Endothelial cell of umbilical vein (primary cell): ENCODE results near the gene EFCAB10. TPM values are rescaled to one million over a fixed set of nuclear protein-coding genes. Genes with fewer than 3 reads are reported as not detected.

Source experiments
- BruUV-seq: library from RNA; stranded (reverse); fragments of 400-500 nt; replicated peaks from 2 replicates; lab custom pipeline; 2021; lab: Mats Ljungman, UMichigan
- CTCF ChIA-PET: fragments of 300-600, 350-600 bp; sonication (Branson Sonifier 250); formaldehyde crosslinking; loops from one replicate; lab custom pipeline; 2021; ENCODE audit warnings: antibody characterized with exemption, inconsistent platforms; lab: Charles Lee
- POLR2A ChIA-PET: fragments of 300-600, 350-600 bp; sonication (Branson Sonifier 250); formaldehyde crosslinking; loops from one replicate; lab custom pipeline; 2021; ENCODE audit warnings: antibody characterized with exemption, inconsistent platforms; lab: Charles Lee
- DNase-seq: peaks from one replicate; pipeline ENCODE4 v3.0.0-alpha.2; 2011; ENCODE audit warnings: low read depth, low spot score
- FAIRE-seq: peaks from 2 replicates; lab custom pipeline; 2011; peaks lifted over from hg19 to GRCh38; lab: Jason Lieb, UNC
- H2AFZ ChIP-seq: 2 replicates; pipeline ENCODE4 v1.6.0; 2012; ENCODE audit warnings: low read depth, low read length, control low read depth, inconsistent platforms
- H3K27ac ChIP-seq: 2 replicates; pipeline ENCODE4 v1.5.1; 2011; ENCODE audit warnings: low read depth, mild to moderate bottlenecking, control low read depth, low read length, moderate library complexity; ENCODE audit not compliant: insufficient read depth
- H3K27me3 ChIP-seq, 2 experiments: 2 replicates each; pipeline versions ENCODE4 v1.6.0 to v1.6.1; 2011; ENCODE audit warnings: low read length in 2 of 2, mixed read lengths in 1 of 2; ENCODE audit not compliant: control insufficient read depth in 2 of 2, insufficient read depth in 2 of 2
- H3K36me3 ChIP-seq, 2 experiments: 2 replicates in 1 of 2; 3 replicates in 1 of 2; pipeline ENCODE4 v1.5.1; 2011; ENCODE audit warnings: low read length in 2 of 2, mild to moderate bottlenecking in 1 of 2, moderate library complexity in 1 of 2; ENCODE audit not compliant: control insufficient read depth in 2 of 2, insufficient read depth in 2 of 2; ENCODE audit errors: extremely low read depth in 1 of 2
- H3K4me1 ChIP-seq: 3 replicates; pipeline ENCODE4 v1.5.1; 2011; ENCODE audit warnings: mild to moderate bottlenecking, low read length; ENCODE audit not compliant: control insufficient read depth, insufficient read depth; ENCODE audit errors: extremely low read depth
- H3K4me2 ChIP-seq: 2 replicates; pipeline ENCODE4 v1.6.1; 2011; ENCODE audit warnings: low read length, control low read depth, mixed read lengths; ENCODE audit not compliant: insufficient read depth
- H3K4me3 ChIP-seq, 3 experiments: fragments of 200-600 bp in 1 of 3; sonication (generic), shearing (Covaris generic) in 1 of 3; replicated peaks in 1 of 3; 2 replicates each; pipeline ENCODE4 v1.5.1; 2011 to 2016; ENCODE audit warnings: control low read depth in 3 of 3, low read length in 3 of 3, mild to moderate bottlenecking in 2 of 3, inconsistent platforms in 1 of 3, low read depth in 1 of 3, moderate library complexity in 1 of 3; ENCODE audit not compliant: insufficient read depth in 1 of 3
- H3K79me2 ChIP-seq: 2 replicates; pipeline ENCODE4 v1.6.0; 2012; ENCODE audit warnings: low read length, inconsistent platforms; ENCODE audit not compliant: control insufficient read depth, insufficient read depth
- H3K9ac ChIP-seq: replicated peaks from 2 replicates; pipeline ENCODE3; 2011; ENCODE audit warnings: low read length, control low read depth; ENCODE audit not compliant: insufficient read depth; ENCODE audit errors: extremely low read depth
- H3K9me1 ChIP-seq: replicated peaks from 3 replicates; pipeline ENCODE4 v1.6.0; 2011; ENCODE audit warnings: mild to moderate bottlenecking, low read length; ENCODE audit not compliant: control insufficient read depth, insufficient read depth; ENCODE audit errors: extremely low read depth
- H3K9me3 ChIP-seq: replicated peaks from 2 replicates; pipeline ENCODE4 v1.5.1; 2012; ENCODE audit warnings: low read length, inconsistent platforms; ENCODE audit not compliant: control insufficient read depth, insufficient read depth
- H4K20me1 ChIP-seq: replicated peaks from 2 replicates; pipeline ENCODE3; 2011; ENCODE audit warnings: mild to moderate bottlenecking, low read length; ENCODE audit not compliant: control insufficient read depth, insufficient read depth; ENCODE audit errors: extremely low read depth
- EZH2 ChIP-seq: IDR thresholded peaks from 2 replicates; pipeline ENCODE4 v1.6.1; 2012; ENCODE audit warnings: borderline replicate concordance, low read depth, mild to moderate bottlenecking, moderate library complexity, low read length, inconsistent platforms; ENCODE audit not compliant: severe bottlenecking
- GATA2 ChIP-seq: IDR thresholded peaks from 2 replicates; pipeline ENCODE4 v1.7.0; 2011; ENCODE audit warnings: low read depth, mild to moderate bottlenecking, moderate library complexity, mixed read lengths, low read length; ENCODE audit not compliant: insufficient read length, insufficient read depth
- JUN ChIP-seq: IDR thresholded peaks from 2 replicates; pipeline ENCODE4 v1.6.1; 2011; ENCODE audit warnings: borderline replicate concordance, low read depth; ENCODE audit not compliant: insufficient read length, insufficient read depth
- MYC ChIP-seq: IDR thresholded peaks from one replicate; pipeline ENCODE4 v1.6.1; 2011; ENCODE audit warnings: mild to moderate bottlenecking, low read depth, low read length
- POLR2A ChIP-seq: IDR thresholded peaks from 2 replicates; pipeline ENCODE4 v1.6.1; 2012; ENCODE audit warnings: low read depth, mild to moderate bottlenecking, control low read depth, low read length
- POLR2AphosphoS5 ChIP-seq: IDR thresholded peaks from 2 replicates; pipeline ENCODE4 v1.6.1; 2012; ENCODE audit warnings: low read depth, mild to moderate bottlenecking, control low read depth, low read length, moderate library complexity; ENCODE audit not compliant: insufficient read depth
- dilution Hi-C: fragments of 300-500 bp; cut with MboI; formaldehyde crosslinking; loops from one replicate; pipeline ENCODE4 v1.15.0; 2019; ENCODE audit warnings: low sequenced_read_pairs; ENCODE audit not compliant: extremely low pct_ligation_motif_present
- intact Hi-C: fragments of 100-400 bp; cut with micrococcal nuclease; formaldehyde crosslinking; loops from one replicate; pipeline ENCODE4 v1.10.0; 2022
- polyA plus RNA-seq, 4 experiments: library from polyadenylated mRNA; depleted of rRNA in 3 of 4; stranded (reverse) in 3 of 4; unstranded in 1 of 4; fragments of >200 nt; gene quantifications; 2 replicates each; pipeline versions ENCODE4 v1.2.1 to v1.2.3, GENCODE V29; 2011 to 2012; ENCODE audit warnings: missing spikeins in 1 of 4
- total RNA-seq: library from RNA; stranded (reverse); gene quantifications from 2 replicates; pipeline ENCODE4 v1.2.3, GENCODE V29; 2021
- TF ChIP-seq, protein P1 (sequence below), 2 donors: IDR thresholded peaks; 1 replicate in 1 of 2; 2 replicates in 1 of 2; pipeline ENCODE4 v1.5.1; 2011; ENCODE audit warnings: low read length in 2 of 2, mild to moderate bottlenecking in 2 of 2, moderate library complexity in 2 of 2, control low read depth in 1 of 2, inconsistent platforms in 1 of 2, low read depth in 1 of 2; ENCODE audit not compliant: insufficient read depth in 1 of 2; ENCODE audit errors: extremely low read depth in 1 of 2

Gene EFCAB10
- total and polyA plus RNA-seq, 2 donors (not counting 3 experiments of a cell fraction or from before 2014, with no cell fraction given): not detected

DNA sequence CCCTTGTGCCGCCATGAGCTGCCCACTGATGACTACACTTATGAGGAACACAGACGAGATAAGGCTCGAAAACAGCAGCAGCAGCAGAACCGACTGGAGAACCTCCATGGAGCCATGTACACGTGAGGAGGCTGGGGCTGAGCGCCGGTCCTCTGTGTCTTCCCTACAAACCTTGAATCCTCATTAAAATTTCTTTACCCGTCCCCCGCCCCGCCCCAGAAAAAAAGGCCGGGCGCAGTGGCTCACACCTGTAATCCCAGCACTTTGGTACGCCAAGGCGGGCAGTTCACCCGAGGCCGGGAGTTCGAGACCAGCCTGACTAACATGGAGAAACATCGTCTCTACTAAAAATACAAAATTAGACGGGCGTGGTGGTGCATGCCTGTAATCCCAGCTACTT, 50.7 kb downstream of the EFCAB10 start:
- no peak for FAIRE-seq
- H3K27me3 ChIP-seq: no peaks in the 10 kb centered on the region
- CTCF ChIA-PET: interaction anchor here (1.1 kb wide), 1 partner anchor 16 kb away, joined by 4 read pairs; no protein-coding TSS in a partner anchor

DNA sequence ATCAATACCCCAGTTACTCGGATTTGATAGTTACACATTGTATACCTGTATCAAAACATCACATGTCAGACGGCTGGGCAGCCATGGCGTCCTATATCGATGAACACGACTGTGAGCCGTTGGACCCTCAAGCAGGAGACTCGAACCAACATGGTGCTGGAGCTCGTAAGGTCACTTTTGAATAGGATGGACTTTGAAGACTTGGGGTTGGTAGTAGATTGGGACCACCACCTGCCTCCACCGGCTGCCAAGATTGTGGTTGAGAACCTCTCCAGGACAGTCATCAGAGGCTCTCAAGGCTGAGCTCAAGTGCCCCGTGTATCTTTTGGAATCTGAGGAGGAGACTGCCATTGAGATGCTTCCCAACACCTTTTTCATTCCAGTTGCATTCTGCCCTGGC, 51.2 kb downstream of the EFCAB10 start:
- no peaks in the 10 kb centered on the region for H3K27me3 ChIP-seq
- POLR2A ChIA-PET: no interaction called here
- BruUV-seq: no TSS peak
- H3K4me3 ChIP-seq: no peak overlapping the region
- H2AFZ ChIP-seq: no peak overlapping the region
- no peaks in the 10 kb centered on the region for H3K9me3 ChIP-seq
- H3K4me1 ChIP-seq: peaks cover 11% of the 10 kb centered on the region
- TF ChIP-seq JUN (no peak), POLR2AphosphoS5 (no peak), GATA2 (no peak), MYC (no peak), POLR2A (no peak), EZH2 (no peak)
- TF ChIP-seq, protein P1, sequence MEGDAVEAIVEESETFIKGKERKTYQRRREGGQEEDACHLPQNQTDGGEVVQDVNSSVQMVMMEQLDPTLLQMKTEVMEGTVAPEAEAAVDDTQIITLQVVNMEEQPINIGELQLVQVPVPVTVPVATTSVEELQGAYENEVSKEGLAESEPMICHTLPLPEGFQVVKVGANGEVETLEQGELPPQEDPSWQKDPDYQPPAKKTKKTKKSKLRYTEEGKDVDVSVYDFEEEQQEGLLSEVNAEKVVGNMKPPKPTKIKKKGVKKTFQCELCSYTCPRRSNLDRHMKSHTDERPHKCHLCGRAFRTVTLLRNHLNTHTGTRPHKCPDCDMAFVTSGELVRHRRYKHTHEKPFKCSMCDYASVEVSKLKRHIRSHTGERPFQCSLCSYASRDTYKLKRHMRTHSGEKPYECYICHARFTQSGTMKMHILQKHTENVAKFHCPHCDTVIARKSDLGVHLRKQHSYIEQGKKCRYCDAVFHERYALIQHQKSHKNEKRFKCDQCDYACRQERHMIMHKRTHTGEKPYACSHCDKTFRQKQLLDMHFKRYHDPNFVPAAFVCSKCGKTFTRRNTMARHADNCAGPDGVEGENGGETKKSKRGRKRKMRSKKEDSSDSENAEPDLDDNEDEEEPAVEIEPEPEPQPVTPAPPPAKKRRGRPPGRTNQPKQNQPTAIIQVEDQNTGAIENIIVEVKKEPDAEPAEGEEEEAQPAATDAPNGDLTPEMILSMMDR (IDR thresholded peaks at IDR 0.05; ENCODE audit: extremely low read depth in 1 of 2, insufficient read depth in 1 of 2, low read depth in 1 of 2, low read length in 2 of 2): no peak
- dilution Hi-C loops (no loop called here), intact Hi-C loops (no loop called here)
- DNase-seq (no peak), FAIRE-seq (no peak)
- peaks cover 24% of the 10 kb centered on the region for H3K79me2 ChIP-seq
- H4K20me1 ChIP-seq: no peaks in the 10 kb centered on the region
- H3K4me2 ChIP-seq: no peak overlapping the region
- no peak overlapping the region for H3K9ac ChIP-seq
- CTCF ChIA-PET: no interaction called here
- no peaks in the 10 kb centered on the region for H3K9me1 ChIP-seq
- no peak overlapping the region for H3K27ac ChIP-seq
- no peaks in the 10 kb centered on the region for H3K36me3 ChIP-seq

More for the DNA sequence above, 50.7 kb downstream of the EFCAB10 start:
- Histone ChIP-seq H3K36me3 (peaks cover 0 to 2% of the 10 kb centered on the region in 2 experiments), H3K4me3 (no peak overlapping the region), H4K20me1 (no peaks in the 10 kb centered on the region), H3K4me2 (no peak overlapping the region), H3K9me1 (no peaks in the 10 kb centered on the region), H3K9me3 (no peaks in the 10 kb centered on the region), H2AFZ (no peak overlapping the region), H3K27ac (no peak overlapping the region), H3K4me1 (peaks cover 11% of the 10 kb centered on the region), H3K9ac (no peak overlapping the region), H3K79me2 (peaks cover 27% of the 10 kb centered on the region)
- DNase-seq: no peak
- intact Hi-C loops: no loop called here
- no TSS peak for BruUV-seq
- POLR2A ChIA-PET: no interaction called here
- TF ChIP-seq, protein P1 (IDR thresholded peaks at IDR 0.05; ENCODE audit: extremely low read depth in 1 of 2, insufficient read depth in 1 of 2, low read depth in 1 of 2, low read length in 2 of 2): no peak
- TF ChIP-seq POLR2A (no peak), MYC (no peak), EZH2 (no peak), POLR2AphosphoS5 (no peak), GATA2 (no peak), JUN (no peak)
- dilution Hi-C loops: no loop called here
